ENCODE data around the gene RIF1. TPM values are rescaled to one million over a fixed set of nuclear protein-coding genes. Genes with fewer than 3 reads are reported as not detected.

Gene RIF1, protein sequence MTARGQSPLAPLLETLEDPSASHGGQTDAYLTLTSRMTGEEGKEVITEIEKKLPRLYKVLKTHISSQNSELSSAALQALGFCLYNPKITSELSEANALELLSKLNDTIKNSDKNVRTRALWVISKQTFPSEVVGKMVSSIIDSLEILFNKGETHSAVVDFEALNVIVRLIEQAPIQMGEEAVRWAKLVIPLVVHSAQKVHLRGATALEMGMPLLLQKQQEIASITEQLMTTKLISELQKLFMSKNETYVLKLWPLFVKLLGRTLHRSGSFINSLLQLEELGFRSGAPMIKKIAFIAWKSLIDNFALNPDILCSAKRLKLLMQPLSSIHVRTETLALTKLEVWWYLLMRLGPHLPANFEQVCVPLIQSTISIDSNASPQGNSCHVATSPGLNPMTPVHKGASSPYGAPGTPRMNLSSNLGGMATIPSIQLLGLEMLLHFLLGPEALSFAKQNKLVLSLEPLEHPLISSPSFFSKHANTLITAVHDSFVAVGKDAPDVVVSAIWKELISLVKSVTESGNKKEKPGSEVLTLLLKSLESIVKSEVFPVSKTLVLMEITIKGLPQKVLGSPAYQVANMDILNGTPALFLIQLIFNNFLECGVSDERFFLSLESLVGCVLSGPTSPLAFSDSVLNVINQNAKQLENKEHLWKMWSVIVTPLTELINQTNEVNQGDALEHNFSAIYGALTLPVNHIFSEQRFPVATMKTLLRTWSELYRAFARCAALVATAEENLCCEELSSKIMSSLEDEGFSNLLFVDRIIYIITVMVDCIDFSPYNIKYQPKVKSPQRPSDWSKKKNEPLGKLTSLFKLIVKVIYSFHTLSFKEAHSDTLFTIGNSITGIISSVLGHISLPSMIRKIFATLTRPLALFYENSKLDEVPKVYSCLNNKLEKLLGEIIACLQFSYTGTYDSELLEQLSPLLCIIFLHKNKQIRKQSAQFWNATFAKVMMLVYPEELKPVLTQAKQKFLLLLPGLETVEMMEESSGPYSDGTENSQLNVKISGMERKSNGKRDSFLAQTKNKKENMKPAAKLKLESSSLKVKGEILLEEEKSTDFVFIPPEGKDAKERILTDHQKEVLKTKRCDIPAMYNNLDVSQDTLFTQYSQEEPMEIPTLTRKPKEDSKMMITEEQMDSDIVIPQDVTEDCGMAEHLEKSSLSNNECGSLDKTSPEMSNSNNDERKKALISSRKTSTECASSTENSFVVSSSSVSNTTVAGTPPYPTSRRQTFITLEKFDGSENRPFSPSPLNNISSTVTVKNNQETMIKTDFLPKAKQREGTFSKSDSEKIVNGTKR (N-terminal part only)
- total RNA-seq (10 to 100 TPM; 11.7 to 19.3 (median 15.8) TPM), polyA plus RNA-seq (1 to 10 TPM; 2.0 to 3.9 TPM)
- long read RNA-seq, donor 1, partial matches to known transcripts: 4 of 7 reads
- long read RNA-seq, donor 1, other reads (novel, unspliced or antisense): 3 of 7 reads
- long read RNA-seq, donor 2, partial matches to known transcripts: 6 of 9 reads
- long read RNA-seq, donor 2, other reads (novel, unspliced or antisense): 3 of 9 reads
- long read RNA-seq, donor 3, partial matches to known transcripts: 18 of 31 reads
- long read RNA-seq, donor 3, other reads (novel, unspliced or antisense): 13 of 31 reads

DNA sequence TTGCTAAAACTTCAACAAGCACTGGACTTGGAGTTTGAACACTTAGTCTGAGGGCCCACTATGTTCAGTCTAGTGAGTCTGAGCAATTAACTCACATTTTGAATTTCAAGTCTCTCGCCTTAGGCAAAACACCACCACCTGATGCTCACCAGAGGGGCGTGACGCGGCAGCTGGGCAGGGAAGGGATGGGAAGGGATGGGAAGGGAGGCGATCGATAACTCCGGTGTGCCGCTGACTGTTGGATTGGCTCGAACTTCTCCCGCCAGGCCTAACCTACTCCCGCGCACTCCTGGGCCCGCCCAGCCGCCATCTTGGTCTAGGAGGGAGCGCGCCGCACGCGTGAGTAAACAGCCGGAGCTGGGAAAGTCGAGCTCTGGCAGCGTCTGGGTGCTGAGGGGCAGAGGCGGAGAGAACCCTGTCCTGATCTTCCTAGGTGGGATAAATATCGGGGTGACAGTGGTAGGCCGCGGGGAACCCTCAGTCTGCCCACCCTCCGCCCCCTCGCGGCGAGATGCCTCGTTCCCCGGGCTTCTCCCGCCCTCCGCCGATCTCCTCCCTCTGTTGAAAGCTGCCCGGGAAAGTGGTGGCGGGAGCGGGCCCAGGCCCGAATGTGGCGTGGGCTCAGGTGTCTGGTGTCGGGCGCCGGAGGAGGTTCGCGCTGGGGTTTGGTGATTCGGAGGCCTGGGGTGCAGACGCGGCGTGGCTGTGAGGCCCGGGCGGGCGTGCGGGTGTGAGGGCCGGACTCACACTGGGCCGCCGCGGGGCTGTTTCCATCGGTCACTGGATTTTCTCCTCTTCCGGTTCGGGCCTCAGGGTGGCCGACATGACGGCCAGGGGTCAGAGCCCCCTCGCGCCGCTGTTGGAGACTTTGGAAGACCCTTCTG is at the start of gene RIF1:
TSS of gene RIF1 (plus strand) at position 302 of the 884 bp plus-strand sequence. CDS start at position 824, 522 bp downstream.
- Histone ChIP-seq H3K9me3 (no peaks in the 10 kb centered on the region), H3K36me3 (peaks cover 0 to 37% (median 0%) of the 10 kb centered on the region in 9 donors), H3K4me1 (peaks cover 0 to 22% (median 12%) of the 10 kb centered on the region in 9 donors), H3K4me3 (peak within 1 kb of the TSS; percentile 83 to 100 (median 94)), H3K27me3 (no peaks in the 10 kb centered on the region), H3K27ac (peak within 1 kb of the TSS; percentile 81 to 99 (median 90))
- DNase-seq (peak; percentile 85 to 90), ATAC-seq (peak; percentile 99 to 100 (median 99))
- TF ChIP-seq, protein P1, sequence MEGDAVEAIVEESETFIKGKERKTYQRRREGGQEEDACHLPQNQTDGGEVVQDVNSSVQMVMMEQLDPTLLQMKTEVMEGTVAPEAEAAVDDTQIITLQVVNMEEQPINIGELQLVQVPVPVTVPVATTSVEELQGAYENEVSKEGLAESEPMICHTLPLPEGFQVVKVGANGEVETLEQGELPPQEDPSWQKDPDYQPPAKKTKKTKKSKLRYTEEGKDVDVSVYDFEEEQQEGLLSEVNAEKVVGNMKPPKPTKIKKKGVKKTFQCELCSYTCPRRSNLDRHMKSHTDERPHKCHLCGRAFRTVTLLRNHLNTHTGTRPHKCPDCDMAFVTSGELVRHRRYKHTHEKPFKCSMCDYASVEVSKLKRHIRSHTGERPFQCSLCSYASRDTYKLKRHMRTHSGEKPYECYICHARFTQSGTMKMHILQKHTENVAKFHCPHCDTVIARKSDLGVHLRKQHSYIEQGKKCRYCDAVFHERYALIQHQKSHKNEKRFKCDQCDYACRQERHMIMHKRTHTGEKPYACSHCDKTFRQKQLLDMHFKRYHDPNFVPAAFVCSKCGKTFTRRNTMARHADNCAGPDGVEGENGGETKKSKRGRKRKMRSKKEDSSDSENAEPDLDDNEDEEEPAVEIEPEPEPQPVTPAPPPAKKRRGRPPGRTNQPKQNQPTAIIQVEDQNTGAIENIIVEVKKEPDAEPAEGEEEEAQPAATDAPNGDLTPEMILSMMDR (IDR thresholded peaks at IDR 0.05): peak; percentile 42 to 89 (median 61)
- intact Hi-C loops (cut with DNase I): loop anchor here in 8 of 10 donors (5.0 to 10.0 kb wide), 5 partner anchors 115 to 1823 kb away; partner anchors contain the start of genes NMI (in 5 of the 8), RBM43 (in 4 of the 8) and MMADHC (in 1 of the 8)
- 0% methylated on average over 64 to 65 of the region's 65 CpGs for WGBS, 2 donors

DNA sequence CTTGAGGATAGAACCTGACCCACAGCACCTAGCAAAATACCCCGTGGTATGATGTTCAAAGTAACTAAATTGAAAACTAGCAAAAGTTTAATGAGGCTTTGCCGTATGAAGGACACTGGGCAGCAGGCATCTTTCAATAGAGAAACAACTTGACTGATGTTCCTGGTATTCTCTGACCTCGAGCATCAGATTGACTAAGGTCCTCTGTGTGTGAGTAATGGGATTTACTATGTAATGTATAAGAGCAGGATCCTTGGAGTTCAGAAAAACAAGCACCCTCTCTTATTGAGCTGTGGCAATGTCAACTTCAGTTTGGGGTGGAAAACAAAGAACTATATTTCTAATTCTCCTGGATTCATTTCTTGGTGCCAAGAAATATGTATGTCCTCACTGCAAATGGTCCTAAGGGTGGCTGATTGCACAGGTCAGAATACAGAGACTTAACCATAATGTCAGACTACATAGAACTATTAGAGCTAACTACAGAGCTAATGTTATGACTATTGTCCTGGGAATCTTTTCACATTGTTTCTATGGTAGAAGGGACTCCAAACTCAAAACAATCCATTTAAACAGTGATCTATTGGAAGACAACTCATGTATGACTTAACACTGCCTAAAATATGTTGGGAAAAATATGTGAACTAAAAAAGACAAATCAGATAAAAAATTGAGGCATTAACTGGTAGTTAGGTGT is 47.9 kb upstream of the RIF1 start:
- Histone ChIP-seq H3K27ac (no peak overlapping the region), H3K27me3 (no peaks in the 10 kb centered on the region), H3K4me3 (no peak overlapping the region), H3K36me3 (peaks cover 0 to 10% (median 0%) of the 10 kb centered on the region in 9 donors), H3K4me1 (peaks cover 0 to 22% (median 0%) of the 10 kb centered on the region in 9 donors), H3K9me3 (no peaks in the 10 kb centered on the region)
- 81 to 85% methylated on average over 3 of the region's 3 CpGs for WGBS, 2 donors
- DNase-seq: no peak
- TF ChIP-seq, protein P1 (IDR thresholded peaks at IDR 0.05): no peak
- no peak for ATAC-seq
- intact Hi-C loops (cut with DNase I): no loop called here

DNA sequence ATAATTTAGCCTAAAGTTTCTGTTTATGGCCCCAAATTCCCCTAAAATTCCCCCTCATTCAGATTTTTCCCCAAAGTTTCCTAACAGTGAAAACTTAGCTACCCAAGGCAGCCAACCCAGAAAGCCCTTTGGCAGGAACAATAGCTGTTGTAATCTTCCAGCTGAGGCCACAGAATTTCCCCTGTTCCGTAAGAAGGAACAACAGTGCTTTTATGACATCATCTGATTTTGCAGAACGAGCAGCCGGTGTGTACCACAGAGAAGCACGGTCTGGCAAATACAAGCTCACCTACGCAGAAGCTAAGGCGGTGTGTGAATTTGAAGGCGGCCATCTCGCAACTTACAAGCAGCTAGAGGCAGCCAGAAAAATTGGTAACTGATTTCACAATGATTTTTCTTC is 46.0 kb upstream of the RIF1 start:
- H3K27ac ChIP-seq: peak overlapping the region in 2 of 10 donors; percentile 24 to 68
- peaks cover 0 to 18% (median 0%) of the 10 kb centered on the region in 9 donors for H3K4me1 ChIP-seq
- H3K27me3 ChIP-seq: no peaks in the 10 kb centered on the region
- ATAC-seq (peak; percentile 30 to 93 (median 70)), DNase-seq (peak in 1 of 2 donors; percentile 9)
- intact Hi-C loops (cut with DNase I): no loop called here
- peaks cover 0 to 2% (median 0%) of the 10 kb centered on the region in 11 donors for H3K9me3 ChIP-seq
- TF ChIP-seq, protein P1 (IDR thresholded peaks at IDR 0.05): no peak
- peaks cover 0 to 24% (median 0%) of the 10 kb centered on the region in 9 donors for H3K36me3 ChIP-seq
- WGBS, 2 donors: 59 to 64% methylated on average over 8 of the region's 8 CpGs
- no peak overlapping the region for H3K4me3 ChIP-seq

All from heart right ventricle (tissue), 16 donors.